Rectal smooth muscle tissue (tissue), 1 donor: Measurements from ENCODE around the gene THSD4.

Experiments used
- H3K27ac ChIP-seq: one replicate; pipeline ENCODE4 v1.7.0; 2013; ENCODE audit warnings: low read depth, low read length, inconsistent platforms
- H3K27me3 ChIP-seq: one replicate; pipeline ENCODE4 v1.7.0; 2013; ENCODE audit warnings: low read length; ENCODE audit not compliant: control insufficient read depth, insufficient read depth
- H3K36me3 ChIP-seq: one replicate; pipeline ENCODE4 v1.7.0; 2013; ENCODE audit warnings: low read length; ENCODE audit not compliant: control insufficient read depth, insufficient read depth
- H3K4me1 ChIP-seq: one replicate; pipeline ENCODE4 v1.7.0; 2013; ENCODE audit warnings: low read length; ENCODE audit not compliant: control insufficient read depth, insufficient read depth
- H3K4me3 ChIP-seq: one replicate; pipeline ENCODE4 v1.7.0; 2013; ENCODE audit warnings: low read length
- H3K9ac ChIP-seq: one replicate; pipeline ENCODE4 v1.7.0; 2013; ENCODE audit warnings: low read length

THSD4 gene

GRCh38 chr15:71705151-71705550 lies 589.9 kb downstream of the THSD4 start:
- Histone ChIP-seq H3K36me3 (no peaks in the 10 kb centered on the region), H3K4me3 (no peak overlapping the region), H3K4me1 (peaks cover 3% of the 10 kb centered on the region), H3K27me3 (no peaks in the 10 kb centered on the region), H3K27ac (no peak overlapping the region), H3K9ac (no peak overlapping the region)

- no peak overlapping the region for H3K27ac ChIP-seq
- H3K4me1 ChIP-seq = peaks cover 3% of the 10 kb centered on the region
- no peaks in the 10 kb centered on the region for H3K27me3 ChIP-seq
- H3K4me3 ChIP-seq = no peak overlapping the region
- H3K9ac ChIP-seq = no peak overlapping the region
- H3K36me3 ChIP-seq = no peaks in the 10 kb centered on the region
Observed at GRCh38 chr15:71706461-71707229, 591.4 kb downstream of the THSD4 start.

- peaks cover 3% of the 10 kb centered on the region for H3K4me1 ChIP-seq
- H3K36me3 ChIP-seq = no peaks in the 10 kb centered on the region
- H3K9ac ChIP-seq = no peak overlapping the region
Observed at GRCh38 chr15:71707230-71708050, 592.2 kb downstream of the THSD4 start.

GRCh38 chr15:71708051-71708429 lies 592.8 kb downstream of the THSD4 start:
- H3K4me1 ChIP-seq = peaks cover 3% of the 10 kb centered on the region
- H3K27ac ChIP-seq = peak overlapping the region; percentile 54
- H3K36me3 ChIP-seq = no peaks in the 10 kb centered on the region
- H3K27me3 ChIP-seq = no peaks in the 10 kb centered on the region
- no peak overlapping the region for H3K4me3 ChIP-seq
- no peak overlapping the region for H3K9ac ChIP-seq

More at GRCh38 chr15:71707230-71708050, 592.2 kb downstream of the THSD4 start:
- no peak overlapping the region for H3K4me3 ChIP-seq
- no peaks in the 10 kb centered on the region for H3K27me3 ChIP-seq
- peak overlapping the region; percentile 54 for H3K27ac ChIP-seq

GRCh38 chr15:71708741-71709140 lies 593.5 kb downstream of the THSD4 start:
- H3K4me1 ChIP-seq = peaks cover 3% of the 10 kb centered on the region
- H3K4me3 ChIP-seq = no peak overlapping the region
- H3K36me3 ChIP-seq = no peaks in the 10 kb centered on the region
- no peak overlapping the region for H3K27ac ChIP-seq
- no peaks in the 10 kb centered on the region for H3K27me3 ChIP-seq
- H3K9ac ChIP-seq = no peak overlapping the region

GRCh38 chr15:71709808-71710418 lies 594.6 kb downstream of the THSD4 start:
- no peak overlapping the region for H3K4me3 ChIP-seq
- no peaks in the 10 kb centered on the region for H3K27me3 ChIP-seq
- no peaks in the 10 kb centered on the region for H3K36me3 ChIP-seq
- H3K27ac ChIP-seq = no peak overlapping the region
- no peak overlapping the region for H3K9ac ChIP-seq
- H3K4me1 ChIP-seq = peaks cover 3% of the 10 kb centered on the region

- Histone ChIP-seq H3K4me3 (no peak overlapping the region), H3K27ac (no peak overlapping the region), H3K4me1 (peaks cover 3% of the 10 kb centered on the region), H3K27me3 (no peaks in the 10 kb centered on the region), H3K36me3 (no peaks in the 10 kb centered on the region), H3K9ac (no peak overlapping the region)
Observed at GRCh38 chr15:71712182-71712581, 596.9 kb downstream of the THSD4 start.

GRCh38 chr15:71713191-71713809 lies 598.0 kb downstream of the THSD4 start:
- H3K4me1 ChIP-seq = no peaks in the 10 kb centered on the region
- H3K27me3 ChIP-seq = no peaks in the 10 kb centered on the region
- H3K4me3 ChIP-seq = no peak overlapping the region
- H3K9ac ChIP-seq = no peak overlapping the region
- H3K27ac ChIP-seq = no peak overlapping the region
- no peaks in the 10 kb centered on the region for H3K36me3 ChIP-seq

- Histone ChIP-seq H3K36me3 (no peaks in the 10 kb centered on the region), H3K9ac (no peak overlapping the region), H3K4me1 (no peaks in the 10 kb centered on the region), H3K4me3 (no peak overlapping the region), H3K27ac (no peak overlapping the region), H3K27me3 (no peaks in the 10 kb centered on the region)
Observed at GRCh38 chr15:71715914-71716313, 600.6 kb downstream of the THSD4 start.

GRCh38 chr15:71716990-71717389 lies 601.7 kb downstream of the THSD4 start:
- Histone ChIP-seq H3K4me1 (no peaks in the 10 kb centered on the region), H3K4me3 (no peak overlapping the region), H3K9ac (no peak overlapping the region), H3K27ac (no peak overlapping the region), H3K27me3 (no peaks in the 10 kb centered on the region), H3K36me3 (no peaks in the 10 kb centered on the region)

- Histone ChIP-seq H3K27ac (no peak overlapping the region), H3K27me3 (no peaks in the 10 kb centered on the region), H3K4me3 (no peak overlapping the region), H3K36me3 (no peaks in the 10 kb centered on the region), H3K9ac (no peak overlapping the region), H3K4me1 (no peaks in the 10 kb centered on the region)
Observed at GRCh38 chr15:71718116-71718910, 603.0 kb downstream of the THSD4 start.
